ENCODE measurements around the gene ZNF791.
"Not testable (repeated sequence)": the region's sequence is repeated elsewhere in the genome, so short reads cannot be mapped to it uniquely, and the experiment has no call there.

ZNF791 gene

DNA sequence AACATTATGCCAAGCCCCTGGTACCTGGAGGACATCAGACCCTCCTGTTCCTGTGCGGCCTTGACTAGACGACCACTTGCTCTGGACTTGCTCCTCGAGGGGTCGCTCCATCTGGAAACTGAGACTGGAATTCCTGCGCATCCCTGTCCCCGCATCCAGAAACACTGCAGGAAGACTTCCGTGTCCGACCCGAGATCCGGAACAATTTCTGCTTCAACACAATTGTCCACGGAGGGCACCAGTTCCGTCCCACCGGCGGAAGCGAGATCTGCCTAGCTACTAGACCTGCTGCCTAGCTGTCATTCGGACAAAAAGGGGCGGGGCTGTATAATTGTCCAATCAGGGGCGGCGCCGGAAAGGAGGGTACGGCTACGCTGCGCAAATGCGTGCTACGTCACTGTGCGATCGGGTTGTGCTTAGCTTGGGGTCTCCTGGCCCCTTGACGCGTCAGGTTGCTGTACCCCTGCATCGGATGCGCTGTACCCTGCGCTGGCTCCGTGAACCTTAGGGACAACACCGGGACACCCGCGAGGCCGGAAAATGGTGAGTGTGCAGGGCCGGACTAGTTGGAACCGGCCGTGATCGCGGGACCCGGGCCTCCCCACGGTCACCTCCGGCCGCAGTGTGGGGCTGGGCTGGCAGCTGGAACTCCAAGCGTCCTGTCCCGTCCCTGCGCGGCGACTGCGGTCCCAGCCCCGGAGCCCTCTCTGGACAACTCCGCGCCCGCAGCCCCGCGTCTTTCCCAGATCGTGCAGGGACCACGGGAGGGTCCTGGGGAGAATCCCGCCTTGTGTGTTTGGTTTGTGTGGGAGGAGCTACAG is at the start of gene ZNF791, which contains the start of gene ZNF490:
Gene ZNF791 (plus strand): TSS at position 381 of the 821 bp plus-strand sequence. CDS start 160 bp downstream, at position 541.
Gene ZNF490 (minus strand): TSS at position 274 of the 821 bp plus-strand sequence. CDS start 133 bp downstream, at position 141.
- peak; percentile 99 for DNase-seq

DNA sequence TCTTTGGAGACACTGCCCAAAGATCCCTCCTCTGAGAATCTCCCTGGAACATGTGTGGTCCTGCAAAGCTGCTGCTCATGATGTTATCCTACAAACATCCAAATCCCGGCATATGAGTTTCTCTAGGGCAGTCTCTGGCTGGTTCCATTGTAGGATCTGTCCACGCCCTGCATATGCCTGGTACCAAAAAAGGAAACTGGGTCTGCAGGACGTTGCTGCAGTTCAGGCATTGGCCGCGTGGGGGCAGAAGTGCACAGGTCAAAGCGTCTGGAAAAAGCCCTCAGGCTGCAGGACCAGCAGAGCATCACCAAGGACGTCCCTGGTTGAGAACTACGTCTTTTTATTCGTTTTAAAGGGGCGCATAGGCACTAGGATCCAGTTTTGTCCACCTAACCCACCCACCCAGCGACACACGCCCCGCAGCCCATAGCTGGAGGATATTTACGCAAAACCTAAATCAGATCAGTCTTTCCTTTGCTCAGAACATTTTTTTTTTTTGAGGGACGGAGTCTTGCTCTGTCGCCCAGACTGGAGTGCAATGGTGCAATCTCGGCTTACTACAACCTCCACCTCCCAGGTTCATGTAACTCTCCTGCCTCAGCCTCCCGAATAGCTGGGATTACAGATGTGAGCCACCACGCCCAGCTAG is 46.6 kb upstream of the ZNF791 start:
- DNase-seq, result peak; percentile 82 to 84

DNA sequence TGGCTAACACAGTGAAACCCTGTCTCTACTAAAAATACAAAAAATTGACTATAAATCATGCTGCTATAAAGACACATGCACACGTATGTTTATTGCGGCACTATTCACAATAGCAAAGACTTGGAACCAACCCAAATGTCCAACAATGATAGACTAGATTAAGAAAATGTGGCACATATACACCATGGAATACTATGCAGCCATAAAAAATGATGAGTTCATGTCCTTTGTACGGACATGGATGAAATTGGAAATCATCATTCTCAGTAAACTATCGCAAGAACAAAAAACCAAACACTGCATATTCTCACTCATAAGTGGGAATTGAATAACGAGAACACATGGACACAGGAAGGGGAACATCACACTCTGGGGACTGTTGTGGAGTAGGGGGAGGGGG is 44.3 kb upstream of the ZNF791 start:
- DNase-seq, result not testable (repeated sequence)

DNA sequence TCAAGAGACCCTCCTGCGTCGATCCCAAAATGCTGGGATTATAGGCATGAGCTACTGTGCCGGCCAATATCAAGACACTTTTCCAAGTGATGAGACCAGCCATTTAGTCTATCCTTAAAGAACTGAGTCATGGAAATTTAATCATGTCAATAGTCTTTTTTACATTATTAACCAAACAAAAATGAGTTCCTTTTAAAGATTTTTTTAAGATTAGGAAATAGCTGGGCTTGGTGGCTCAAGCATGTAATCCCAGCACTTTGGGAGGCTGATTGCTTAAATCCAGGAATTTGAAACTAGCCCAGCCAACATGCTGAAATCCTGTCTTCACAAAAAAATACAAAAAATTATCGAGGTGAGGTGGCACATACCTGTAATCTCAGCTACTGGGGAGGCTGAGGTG is 42.8 kb upstream of the ZNF791 start:
- DNase-seq, result no peak

DNA sequence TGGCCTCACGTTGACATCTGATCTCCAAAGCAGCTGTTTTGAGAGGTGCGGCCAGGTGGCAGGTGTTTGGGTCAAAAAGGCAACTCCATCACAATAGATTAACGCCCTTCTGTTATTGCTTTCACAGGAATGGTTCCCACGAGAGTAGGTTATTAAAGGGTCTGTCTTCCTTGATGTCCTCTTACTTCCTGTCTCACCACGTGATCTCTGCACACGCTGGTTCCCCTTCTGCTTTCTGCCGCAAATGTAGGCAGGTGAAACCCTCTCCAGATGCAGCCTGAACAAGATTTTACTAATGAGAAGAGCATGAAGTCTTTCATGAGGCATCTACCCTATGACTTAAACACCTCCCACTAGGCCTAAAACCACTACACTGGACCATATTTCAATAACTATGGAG is 36.7 kb upstream of the ZNF791 start:
- DNase-seq, result no peak

DNA sequence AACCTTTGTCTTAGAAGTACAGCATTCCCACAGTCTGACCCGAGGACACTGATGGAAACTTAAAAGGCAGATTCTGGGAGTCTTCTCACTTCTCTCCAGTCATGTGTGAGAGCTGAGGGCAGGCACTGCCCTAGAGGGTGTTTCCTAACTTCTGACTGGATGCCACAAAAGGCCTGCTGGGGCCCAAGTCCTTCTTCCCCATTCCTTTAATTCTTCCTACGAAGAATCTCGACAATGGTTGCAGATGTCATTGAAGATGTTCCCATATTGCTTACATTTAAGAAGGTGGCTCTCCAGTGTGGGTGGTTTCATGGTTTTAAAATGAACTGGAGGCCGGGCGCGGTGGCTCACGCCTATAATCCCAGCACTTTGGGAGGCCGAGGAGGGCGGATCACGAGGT is 32.1 kb upstream of the ZNF791 start:
- no peak for DNase-seq

DNA sequence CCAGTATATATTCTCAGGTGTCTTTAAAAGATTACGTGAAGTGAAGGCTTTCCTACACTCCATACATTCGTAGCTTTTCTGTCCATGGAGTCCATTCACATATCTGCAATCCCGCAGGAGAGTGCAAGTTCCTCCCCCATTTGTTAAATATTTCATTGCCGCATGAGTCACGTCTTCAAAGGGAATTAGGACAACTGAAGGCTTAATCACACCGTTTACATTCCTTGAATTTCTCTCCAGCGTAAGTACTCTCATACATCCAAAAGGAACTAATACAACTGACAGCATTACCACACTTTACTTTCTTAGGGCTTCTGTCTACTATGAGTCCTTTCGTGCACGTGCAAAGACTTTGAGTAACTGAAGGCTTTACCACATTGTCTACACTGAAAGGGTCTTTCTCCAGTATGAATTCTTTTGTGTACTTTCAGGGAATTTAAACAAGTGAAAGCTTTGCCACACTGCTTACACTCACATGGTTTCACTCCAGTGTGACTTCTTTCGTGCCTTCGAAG is 30.5 kb upstream of the ZNF791 start:
- DNase-seq, result no peak

DNA sequence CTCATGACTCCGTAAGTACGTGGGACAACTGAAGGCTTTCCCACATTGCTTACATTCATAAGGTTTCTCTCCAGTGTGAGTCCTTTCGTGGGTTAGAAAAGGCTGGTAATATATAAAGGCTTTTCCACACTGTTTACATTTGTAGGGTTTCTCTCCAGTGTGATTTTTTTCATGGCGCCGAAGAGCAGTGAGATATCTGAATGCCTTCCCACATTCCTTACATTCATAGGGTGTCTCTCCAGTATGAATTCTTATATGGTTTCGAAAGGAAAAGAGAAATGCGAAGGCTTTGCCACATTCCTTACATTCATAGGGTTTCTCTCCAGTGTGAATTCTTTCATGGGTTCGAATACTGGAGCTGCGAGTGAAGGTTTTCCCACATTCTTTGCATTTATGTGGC is 29.6 kb upstream of the ZNF791 start:
- DNase-seq, result no peak

DNA sequence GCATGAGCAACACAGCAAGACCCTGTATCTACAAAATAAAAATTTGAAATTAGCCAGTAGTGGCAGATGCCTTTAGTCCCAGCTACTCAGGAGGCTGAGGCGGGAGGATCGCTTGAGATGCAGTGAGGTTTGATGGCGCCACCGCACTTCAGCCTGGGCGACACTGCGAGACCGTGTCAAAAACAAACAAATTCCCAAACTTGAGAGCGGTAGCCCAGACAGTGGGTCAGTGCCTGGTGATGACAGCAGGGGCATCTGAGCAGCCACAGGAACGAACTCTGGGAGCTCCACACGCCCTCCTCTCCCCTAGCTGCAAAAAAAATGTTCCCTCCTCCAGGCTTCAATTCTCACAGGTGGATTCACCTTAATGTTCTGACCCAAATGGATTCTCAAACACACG is 14.2 kb upstream of the ZNF791 start:
- no peak for DNase-seq

DNA sequence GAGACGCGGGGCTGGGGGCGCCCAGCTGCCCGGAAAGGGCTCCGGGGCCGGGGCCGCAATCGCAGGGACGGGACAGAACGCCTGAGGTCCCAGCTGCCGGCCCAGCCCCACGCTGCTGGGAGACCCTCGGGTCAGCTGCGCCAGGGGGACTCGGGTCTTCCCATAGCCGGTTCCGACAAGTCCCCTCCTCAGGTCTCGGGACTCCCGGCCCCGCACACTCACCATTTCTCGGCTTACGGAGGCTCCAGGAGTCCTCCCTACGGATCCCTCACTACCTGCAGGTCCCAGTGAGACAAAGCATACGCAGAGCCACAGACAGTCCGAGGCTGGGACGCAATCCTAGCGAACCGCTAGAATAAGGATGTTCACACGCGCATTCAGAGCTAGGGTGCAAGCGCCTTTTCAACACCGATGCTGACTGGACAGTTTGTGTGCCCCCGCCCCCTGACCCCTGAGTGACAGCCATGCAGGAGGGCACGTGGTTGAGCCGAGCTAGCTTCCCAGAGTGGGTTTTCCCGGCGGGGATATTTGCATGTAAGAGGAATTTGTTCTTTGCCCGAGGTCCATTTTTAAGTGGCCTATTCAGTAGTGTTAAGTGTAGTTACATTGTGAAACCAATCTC is 13.7 kb upstream of the ZNF791 start:
- DNase-seq, result no peak

DNA sequence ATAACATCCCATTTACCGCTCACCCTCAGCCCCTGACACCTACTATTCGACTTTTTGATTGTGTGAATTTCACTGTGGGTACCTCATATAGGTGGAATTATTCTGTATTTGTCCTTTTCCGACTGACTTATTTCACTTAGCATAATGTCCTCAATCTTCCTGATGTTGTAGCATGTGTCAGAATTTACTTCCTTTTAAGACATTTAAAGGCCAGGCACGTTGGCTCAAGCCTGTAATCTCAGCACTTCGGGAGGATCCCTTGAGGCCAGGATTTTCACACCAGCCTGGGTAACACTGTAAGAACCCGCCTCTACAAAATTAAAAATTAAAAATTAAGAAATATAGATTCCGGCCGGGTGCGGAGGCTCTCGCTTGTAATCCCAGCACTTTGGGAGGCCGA is 13.1 kb upstream of the ZNF791 start:
- DNase-seq, result no peak

DNA sequence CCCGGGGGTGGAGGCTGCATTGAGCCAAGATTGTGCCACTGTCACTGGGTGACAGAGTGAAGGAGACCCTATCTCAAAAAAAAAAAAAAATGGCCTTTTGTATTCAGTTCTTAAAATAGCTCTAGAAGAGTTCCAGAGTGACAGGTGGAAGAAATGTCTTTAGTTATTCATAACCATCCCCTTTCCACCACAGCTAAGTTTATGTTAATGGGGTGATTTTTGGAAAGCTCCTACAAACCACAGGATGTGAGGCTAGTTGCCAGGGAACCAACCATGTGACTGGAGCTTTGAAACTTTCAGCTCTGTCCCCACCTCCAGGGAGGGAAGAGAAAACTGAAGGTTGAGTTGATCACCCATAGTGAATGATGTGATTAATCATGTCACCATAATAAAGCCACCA is 7.0 kb upstream of the ZNF791 start:
- peak; percentile 46 to 53 for DNase-seq

DNA sequence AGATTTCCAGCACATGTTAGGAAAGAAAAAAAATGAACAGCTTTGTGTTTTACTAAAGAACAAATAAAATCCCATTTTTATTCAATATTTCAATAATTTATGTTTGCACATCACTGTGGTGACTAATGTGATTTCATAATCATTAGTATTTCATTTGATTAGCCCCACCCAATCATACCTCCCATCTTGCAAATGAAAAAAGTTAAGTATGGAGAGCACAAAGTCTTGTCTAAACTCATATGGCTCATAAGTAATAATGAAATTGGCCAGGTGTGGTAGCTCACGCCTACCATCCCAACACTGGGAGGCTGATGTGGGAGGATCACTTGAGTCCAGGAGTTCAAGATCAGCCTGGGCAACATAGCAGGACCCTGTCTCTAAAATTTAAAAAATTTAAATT is 3.9 kb upstream of the ZNF791 start:
- no peak for DNase-seq

DNA sequence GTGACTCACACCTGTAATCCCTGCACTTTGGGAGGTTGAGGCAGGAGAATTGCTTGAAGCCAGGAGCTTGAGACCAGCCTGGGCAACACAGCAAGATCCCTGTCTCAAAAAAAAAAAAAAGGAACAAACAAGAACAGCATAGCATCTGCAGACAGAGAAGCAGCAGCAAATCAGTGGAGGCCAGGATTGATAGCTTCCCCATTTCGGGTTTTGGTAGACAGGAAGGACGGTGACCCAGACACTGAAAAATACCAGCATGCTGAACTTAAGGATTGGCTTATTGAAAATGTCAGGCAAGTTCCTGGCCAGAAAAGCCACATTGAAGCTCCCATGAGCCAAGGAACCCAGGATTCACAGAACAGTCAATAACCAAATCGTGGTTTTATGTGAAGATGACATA is 3.1 kb upstream of the ZNF791 start:
- DNase-seq, result peak; percentile 13 to 17

DNA sequence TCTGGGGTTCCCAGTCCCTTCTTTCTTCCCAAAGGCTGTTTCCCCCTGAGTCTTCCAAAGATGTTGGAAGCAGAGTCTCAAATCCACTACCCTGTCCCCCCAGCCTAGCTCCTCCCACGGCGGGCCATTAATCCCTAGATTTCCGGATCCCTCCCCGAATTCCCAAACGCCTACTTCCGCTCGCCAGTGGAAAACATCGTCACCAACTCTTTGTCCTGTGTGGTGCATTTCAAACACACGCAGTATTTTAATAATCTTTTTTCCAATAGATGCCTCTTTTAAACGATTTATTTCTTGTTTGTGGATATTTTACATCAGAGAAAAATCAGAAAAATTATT is 610 bp downstream of the ZNF791 start:
- peak in 1 of 2 experiments; percentile 36 for DNase-seq

DNA sequence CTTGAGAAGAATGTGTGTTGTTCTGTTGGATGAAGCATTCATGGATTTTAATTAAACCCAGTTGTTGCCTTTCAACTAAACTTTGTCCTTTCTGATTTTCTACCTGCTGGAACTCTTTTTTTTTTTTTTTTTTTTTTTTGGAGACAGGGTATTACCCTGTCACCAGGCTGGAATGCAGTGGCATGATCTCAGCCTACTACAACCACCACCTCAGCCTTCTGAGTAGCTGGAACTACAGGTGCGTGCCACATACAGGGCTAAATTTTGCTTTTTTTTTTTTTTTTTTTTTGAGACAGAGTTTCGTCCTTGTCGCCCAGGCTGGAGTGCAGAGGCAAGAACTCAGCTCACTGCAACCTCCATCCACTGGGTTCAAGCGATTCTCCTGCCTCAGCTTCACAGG is 6.9 kb downstream of the ZNF791 start:
- DNase-seq, result no peak

DNA sequence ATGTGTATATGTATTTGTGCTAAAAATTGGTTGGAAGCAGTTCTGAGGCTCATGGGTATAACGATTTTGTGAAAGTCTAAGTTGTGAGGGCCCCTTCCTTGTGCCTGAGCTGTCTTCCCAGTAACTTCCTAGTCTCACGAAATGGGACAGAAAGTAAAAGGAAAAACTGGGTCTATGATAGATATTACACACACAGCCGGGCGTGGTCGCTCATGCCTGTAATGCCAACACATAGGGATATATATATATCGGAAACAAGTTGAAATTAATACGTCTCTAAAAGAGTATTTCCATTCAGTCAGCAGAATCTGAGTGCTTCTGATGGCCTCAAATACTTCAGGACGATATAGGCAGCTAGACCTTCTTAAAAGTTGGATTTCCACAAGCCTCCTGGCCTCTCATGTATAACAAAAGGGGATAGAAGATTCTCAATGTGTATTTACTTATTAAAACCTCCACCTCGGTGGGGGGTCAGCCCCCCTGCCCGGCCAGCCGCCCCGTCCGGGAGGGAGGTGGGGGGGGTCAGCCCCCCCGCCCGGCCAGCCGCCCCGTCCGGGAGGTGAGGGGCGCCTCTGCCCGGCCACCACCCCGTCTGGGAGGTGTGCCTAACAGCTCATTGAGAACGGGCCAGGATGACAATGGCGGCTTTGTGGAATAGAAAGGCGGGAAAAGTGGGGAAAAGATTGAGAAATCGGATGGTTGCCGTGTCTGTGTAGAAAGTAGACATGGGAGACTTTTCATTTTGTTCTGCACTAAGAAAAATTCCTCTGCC is 10.7 kb downstream of the ZNF791 start:
- not testable (repeated sequence) for DNase-seq

DNA sequence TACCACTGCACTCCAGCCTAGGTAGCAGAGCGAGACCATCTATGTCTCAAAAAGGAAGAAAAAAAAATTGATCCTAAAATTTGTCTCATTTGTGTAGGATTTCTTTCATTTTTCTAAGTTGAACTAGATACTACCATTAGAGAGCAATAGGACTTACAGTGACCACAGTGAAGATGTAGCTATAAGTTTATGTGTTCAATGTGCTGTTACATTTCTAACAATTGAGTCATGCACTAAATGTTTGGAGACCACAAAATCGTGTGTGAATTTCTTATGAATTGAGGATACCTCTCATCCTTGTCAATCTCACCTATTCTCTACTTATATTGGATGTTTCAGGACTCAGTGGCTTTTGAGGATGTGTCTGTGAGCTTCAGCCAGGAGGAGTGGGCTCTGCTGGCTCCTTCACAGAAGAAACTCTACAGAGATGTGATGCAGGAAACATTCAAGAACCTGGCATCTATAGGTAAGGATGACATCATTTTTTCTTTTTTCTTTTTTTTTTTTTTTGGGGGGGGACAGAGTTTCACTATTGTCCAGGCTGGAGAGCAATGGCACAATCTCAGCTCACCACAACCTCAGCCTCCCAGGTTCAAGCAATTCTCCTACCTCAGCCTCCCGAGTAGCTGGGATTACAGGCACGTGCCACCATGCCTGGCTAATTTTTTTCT is 12.8 kb downstream of the ZNF791 start:
- DNase-seq, result no peak

DNA sequence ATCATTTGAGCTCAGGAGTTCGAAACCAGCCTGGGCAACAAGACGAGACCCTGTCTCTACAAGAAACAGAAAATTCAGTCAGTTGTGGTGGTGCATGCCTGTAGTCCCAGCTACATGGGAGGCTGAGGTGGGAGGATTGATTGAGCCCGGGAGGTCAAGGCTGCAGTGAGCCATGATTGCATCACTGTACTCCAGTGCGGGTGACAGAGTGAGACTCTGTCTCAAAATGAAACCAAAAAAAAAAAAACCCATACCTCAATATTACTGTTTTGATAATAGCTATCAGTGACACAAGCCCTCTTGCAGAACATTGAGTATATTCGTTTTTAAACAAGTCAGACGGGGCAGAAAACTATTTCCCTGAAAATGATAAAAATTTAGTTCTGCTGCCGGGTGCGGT is 16.2 kb downstream of the ZNF791 start:
- no peak for DNase-seq

DNA sequence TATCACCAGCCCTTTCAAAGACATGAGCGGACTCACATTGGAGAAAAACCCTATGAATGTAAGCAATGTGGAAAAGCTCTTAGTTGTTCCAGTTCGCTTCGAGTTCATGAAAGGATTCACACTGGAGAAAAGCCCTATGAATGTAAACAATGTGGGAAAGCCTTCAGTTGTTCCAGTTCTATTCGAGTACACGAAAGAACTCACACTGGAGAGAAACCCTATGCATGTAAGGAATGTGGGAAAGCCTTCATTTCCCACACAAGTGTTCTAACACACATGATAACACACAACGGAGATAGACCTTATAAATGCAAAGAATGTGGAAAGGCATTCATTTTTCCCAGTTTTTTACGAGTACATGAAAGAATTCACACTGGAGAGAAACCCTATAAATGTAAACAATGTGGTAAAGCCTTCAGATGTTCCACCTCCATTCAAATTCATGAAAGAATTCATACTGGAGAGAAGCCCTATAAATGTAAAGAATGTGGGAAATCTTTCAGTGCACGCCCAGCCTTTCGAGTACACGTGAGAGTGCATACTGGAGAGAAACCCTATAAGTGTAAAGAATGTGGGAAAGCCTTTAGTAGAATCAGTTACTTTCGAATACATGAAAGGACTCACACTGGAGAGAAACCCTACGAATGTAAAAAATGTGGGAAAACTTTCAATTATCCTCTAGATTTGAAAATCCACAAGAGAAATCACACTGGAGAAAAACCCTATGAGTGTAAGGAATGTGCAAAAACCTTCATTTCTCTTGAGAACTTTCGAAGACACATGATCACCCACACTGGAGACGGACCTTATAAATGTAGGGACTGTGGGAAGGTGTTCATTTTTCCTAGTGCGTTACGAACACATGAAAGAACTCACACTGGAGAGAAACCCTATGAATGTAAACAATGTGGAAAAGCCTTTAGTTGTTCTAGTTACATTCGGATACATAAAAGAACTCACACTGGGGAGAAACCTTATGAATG is 17.6 kb downstream of the ZNF791 start:
- no peak for DNase-seq

DNA sequence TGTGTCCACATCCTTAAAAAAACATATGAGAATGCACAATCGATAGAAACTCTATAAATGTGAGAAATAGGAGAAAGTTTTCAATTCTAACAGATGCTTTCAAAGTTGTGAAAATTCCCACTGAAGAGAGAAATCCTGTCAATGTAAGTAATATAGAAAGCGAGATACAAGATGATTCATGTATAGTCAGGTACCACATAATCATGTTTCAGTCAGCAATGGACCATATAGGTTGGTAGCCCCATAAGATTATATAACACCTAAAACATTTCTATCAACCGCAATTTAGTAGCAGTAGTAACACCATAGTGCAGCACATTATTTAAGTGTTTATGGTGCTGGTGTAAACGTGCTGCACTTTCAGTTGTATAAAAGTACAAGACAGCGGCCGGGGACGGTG is 18.5 kb downstream of the ZNF791 start:
- no peak for DNase-seq
